Fibroblast of upper back skin (primary cell): ENCODE measurements around the gene SLC25A25.
"Not testable (repeated sequence)": the region's sequence is repeated elsewhere in the genome, so short reads cannot be mapped to it uniquely, and the experiment has no call there.

ENCODE experiments used
- DNase-seq: peaks from one replicate; pipeline ENCODE4 v3.0.0-alpha.2; 2013

The SLC25A25 gene

DNA sequence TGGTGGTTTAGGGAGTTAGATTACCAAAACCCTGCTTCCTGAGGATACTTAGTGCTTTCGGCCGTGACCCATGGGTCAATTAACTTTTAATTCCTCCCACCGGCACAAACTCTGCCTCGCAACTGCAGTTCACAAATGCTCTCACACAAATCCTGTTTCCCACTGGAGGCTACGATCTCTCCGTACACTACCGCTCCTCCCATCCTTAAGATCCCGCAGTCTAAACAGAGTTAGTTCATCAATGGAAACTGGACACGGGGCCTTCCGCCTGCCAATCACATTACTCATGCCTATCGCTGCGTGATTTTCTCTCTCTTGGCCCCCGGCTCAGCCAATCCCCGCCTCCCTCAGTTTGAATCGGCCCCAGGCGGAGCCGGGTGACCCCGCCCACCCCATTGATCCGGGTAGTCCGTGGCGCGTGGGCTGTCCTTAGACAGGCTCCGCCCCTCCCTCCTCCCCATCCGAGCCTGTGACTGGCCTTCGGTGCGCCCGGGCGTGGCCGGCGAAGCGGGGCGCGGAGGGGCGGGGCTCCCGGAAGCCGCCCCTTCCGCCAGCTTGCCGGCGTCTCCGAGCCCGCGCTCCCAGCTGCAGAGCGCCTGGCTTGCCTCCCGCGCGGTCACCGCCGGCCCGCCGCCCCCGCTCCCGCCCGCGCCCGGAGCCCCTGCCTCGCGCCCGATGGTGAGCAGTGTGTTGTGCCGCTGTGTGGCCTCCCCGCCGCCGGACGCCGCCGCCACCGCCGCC lies at the start of gene SLC25A25:
Gene SLC25A25, plus strand, starts transcription at position 588 of the 741 bp plus-strand sequence. Its CDS starts 88 bp downstream, at position 676.
- peak; percentile 99 for DNase-seq

DNA sequence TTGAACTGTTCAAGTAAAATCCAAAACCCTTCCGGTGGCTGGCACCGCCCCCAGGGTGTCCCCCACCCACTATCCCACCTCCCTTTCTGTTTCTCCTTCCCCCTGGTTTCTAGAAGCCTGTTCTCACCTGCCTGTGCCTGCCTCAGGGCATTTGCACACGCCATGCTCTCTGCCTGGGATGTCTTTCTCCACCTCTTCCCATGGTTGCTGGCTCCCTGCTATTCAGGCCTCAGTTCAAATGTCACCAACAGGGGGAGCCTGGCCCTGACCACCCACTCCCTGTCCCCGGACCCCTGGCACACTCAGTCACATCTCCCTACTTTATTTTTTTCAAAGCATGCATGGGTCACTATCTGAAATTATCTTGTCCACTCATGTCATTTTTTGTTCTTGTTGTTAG lies 47.3 kb upstream of the SLC25A25 start:
- DNase-seq: no peak

DNA sequence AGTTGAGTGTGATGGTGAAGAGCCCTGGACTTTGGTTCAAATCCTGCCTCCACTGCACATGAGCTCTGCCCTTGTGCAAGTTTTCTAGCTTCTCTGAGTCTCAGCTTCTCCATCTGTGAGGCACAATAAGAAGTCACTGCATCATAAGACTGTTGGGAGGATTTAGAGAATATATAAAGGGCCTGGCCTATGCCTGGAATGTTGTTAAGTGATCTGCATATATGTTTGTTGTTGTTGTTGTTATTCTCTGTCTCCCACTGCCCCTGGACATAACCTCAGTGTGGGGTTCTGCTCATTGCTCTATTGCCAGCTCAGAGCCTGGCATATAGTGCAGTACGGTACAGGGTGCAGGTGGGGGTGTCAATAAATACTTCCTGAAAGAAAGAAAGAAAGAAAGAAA lies 46.9 kb upstream of the SLC25A25 start:
- no peak for DNase-seq

DNA sequence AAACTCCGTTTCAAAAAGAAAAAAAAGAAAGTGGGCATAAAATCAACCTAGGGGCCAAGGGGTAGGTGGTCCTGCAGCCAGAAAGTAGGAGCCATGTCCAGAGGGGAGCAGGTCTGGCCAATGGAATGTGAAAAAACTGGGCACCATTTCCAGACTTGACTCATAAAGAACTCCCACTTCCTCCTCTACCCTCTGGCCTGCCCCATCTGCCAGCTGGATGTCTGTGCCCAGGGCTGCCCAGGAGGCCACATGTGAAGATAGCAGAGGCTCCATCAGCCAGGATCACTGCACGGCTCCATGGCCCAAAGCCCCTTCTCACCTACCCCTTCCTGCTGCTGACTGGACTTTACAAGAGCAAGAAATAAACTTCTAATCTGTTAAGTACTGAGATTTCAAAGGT lies 45.1 kb upstream of the SLC25A25 start:
- no peak for DNase-seq

DNA sequence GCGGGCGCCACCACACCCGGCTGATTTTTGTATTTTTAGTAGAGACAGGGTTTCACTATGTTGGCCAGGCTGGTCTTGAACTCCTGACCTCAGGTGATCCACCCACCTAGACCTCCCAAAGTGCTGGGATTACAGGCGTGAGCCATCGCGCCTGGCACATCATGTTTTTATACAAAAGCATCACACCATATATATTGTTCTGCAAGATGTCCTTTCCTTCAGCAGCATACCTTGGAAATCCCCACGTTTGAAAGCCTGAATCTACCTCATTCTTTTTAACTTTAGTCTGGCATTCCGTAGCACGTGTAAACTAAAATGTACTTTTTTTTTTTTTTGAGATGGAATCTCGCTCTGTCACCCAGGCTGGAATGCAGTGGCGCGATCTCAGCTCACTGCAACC lies 44.4 kb upstream of the SLC25A25 start:
- DNase-seq: not testable (repeated sequence)

DNA sequence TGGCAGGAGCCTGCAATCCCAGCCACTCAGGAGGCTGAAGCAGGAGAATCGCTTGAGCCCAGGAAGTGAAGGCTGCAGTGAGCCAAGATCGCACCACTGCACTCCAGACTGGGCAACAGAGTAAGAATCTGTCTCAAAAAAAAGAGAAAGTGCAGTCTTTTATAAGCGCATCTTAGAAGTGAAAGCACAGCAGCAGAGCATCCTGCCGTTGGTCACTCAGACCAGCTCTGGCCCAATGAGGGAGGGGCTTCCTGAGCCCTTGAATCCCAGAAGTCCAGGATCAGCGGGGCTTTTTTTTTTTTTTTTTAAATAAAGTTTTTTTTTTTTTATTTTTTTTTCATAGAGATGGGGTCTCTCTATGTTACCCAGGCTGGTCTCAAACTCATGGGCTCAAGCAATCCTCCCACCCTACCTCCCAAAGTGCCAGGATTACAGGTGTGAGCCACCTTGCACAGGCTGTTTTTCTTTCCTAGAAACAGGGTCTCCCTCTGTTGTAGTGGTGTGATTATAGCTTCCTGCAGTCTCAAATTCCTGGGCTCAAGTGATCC lies 43.2 kb upstream of the SLC25A25 start:
- DNase-seq: no peak

DNA sequence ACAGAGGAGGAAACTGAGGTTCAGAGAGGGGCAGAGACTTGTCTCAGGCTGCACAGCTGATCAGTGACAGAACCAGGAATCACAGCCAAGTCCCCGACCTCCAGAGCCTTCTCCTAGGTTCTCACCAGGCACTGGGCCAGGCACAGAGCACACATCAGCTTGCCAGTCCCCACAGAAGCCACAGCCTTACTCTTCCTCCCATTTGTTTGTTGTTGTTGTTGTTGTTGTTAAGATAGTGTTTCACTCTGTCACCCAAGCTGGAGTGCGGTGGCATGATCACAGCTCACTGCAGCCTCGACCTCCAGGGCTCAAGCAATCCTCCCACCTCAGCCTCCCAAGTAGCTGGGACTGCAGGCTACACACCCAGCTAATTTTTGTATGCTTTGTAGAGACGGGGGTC lies 42.3 kb upstream of the SLC25A25 start:
- no peak for DNase-seq

DNA sequence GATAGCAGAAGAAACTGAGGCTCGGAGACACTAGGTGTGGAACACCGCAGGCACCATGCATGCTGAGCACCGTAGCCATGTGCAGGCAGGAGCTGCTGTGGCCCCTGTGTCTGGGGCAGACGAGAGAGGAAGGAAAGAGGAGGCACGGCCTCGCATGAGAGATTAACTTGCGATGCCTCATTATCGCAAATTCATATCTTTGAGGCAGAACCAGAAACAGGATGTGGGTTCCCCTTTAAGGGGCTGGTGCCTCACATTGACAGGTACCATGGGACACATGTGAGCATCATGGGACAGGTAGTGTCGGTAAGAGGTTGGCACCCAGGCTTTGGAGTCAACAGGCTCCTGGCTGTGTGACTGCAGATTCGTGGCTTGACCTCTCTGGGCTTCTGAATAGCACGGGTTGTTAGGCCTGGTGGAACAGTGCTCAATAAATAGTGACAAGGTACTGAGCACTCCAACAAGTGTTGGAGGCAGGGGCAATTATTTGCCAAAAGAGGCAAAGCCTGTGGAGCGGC lies 41.7 kb upstream of the SLC25A25 start:
- no peak for DNase-seq

DNA sequence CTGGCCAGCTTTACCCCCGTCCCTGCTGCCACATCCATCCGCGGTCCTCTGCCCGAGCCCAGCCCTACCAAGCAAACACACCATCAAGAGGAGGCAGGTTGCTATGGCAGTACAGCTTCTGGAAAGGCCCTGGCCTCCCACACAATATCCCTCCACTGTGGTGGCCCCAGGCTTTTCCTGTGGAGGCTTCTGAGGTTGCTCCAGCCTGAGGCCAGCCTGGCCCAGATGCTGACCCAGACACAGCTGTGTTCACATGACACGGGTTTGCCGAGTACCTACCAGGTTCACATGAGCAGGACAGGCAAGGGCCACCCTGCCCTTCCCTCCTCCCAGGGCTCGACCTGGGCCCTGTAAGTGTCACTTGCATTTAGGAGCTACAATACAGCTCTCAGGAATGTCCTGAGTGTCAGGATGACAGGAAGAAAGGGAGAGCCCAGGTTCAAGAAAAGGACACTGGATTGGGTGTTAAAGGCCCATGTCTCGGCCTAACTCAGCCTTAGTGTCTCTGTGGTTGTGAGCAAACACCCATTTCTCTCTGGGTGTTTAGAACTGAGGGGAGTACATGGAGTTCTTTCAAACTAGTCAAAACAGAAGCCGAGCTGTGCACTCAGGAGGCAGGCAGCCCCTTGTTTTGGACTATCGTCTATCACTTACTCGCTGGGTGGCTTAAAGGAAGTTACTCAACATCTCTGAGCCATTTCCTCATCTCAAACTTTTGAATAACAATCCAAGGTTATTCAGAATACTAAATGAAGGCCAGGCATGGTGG lies 41.1 kb upstream of the SLC25A25 start:
- DNase-seq: no peak

DNA sequence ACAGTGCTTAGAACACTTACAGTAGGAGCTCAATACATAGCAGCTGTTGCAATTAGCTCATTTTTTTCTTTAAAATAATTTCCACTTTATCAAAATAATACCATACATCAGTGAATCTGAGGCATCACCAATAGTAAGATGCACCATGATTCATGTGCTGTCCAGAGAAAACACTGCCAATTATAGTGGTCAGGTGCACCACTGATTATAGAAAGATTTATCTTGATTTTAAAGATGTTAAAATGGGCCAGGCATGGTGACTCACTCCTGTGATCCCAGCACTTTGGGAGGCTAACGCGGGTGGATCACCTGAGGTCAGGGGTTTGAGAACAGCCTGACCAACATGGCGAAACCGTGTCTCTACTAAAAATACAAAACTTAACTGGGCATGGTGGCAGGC lies 40.3 kb upstream of the SLC25A25 start:
- DNase-seq: no peak

DNA sequence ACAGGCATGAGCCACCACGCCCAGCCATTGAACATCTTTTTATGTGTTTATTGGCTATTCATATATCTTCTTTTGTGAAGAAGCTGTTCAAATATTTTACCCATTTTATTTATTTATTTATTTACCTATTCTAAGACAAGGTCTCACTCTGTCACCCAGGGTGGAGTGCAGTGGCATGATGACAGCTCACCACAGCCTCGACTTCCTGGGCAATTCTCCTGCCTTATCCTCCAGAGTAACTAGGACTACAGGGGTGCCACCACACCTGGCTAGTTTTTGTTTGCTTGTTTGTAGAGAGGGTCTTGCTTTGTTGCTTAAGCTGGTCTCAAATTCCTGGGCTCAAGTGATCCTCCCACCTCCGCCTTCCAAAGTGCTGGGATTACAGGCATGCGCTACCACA lies 34.4 kb upstream of the SLC25A25 start:
- no peak for DNase-seq

DNA sequence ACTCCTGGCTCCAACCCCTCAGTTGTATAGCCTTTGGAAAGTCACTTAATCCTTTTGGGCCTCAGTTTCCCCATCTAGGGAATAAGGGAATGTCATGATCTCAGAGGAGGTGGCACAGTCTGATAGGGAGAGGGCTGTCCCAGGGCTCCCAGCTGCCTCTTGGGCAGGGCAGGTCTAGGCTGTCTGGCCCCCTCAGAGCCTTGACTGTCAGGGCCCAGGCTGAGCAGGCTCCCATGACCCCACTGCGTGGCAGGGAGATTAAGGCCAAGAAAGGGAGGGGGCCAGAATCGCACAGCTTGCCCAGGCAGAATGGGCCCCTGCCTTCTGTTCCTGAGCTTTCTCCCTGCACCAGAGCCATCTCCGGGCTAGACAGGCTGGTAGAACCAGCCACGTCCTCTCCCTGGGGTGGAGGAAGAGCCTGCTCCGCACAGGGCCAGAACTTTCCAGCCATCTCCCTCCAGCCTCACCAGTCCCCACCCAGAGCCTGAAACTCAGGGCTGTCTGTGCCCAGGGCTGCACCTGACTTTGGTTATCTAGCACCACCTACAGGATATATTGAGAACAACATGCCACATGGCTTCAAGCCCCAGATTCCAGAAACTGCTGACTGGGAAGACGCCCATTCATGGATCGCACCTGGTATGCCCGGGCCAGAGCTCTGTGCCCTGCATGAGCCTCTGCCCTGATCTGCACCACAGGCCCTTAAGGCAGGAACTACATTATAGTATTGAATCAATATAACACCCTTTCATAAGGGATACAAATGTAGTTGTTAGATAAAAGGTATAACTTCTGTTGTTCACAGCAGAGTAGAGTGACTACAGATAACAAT lies 33.0 kb upstream of the SLC25A25 start:
- DNase-seq: peak; percentile 81

DNA sequence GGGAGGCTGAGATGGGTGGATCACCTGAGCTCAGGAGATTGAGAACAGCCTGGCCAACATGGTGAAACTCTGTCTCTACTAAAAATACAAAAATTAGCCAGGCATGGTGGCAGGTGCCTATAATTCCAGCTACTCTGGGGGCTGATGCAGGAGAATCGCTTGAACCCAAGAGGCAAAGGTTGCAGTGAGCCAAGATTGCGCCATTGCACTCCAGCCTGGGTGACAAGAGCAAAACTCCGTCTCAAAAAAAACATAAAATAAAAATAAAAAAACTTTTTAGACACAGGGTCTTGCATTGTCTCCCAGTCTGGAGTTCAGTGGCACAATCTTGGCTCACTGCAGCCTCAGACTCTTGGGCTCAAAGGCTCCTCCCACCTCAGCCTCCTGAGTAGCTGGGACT lies 31.5 kb upstream of the SLC25A25 start:
- DNase-seq: not testable (repeated sequence)

DNA sequence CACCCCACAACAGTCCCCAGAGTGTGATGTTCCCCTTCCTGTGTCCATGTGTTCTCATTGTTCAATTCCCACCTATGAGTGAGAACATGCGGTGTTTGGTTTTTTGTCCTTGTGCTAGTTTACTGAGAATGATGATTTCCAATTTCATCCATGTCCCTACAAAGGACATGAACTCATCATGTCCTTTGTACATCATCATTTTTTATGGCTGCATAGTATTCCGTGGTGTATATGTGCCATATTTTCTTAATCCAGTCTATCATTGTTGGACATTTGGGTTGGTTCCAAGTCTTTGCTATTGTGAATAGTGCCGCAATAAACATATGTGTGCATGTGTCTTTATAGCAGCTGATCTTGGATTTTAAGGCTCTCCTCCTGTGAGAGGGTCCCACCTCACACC lies 27.2 kb upstream of the SLC25A25 start:
- not testable (repeated sequence) for DNase-seq

DNA sequence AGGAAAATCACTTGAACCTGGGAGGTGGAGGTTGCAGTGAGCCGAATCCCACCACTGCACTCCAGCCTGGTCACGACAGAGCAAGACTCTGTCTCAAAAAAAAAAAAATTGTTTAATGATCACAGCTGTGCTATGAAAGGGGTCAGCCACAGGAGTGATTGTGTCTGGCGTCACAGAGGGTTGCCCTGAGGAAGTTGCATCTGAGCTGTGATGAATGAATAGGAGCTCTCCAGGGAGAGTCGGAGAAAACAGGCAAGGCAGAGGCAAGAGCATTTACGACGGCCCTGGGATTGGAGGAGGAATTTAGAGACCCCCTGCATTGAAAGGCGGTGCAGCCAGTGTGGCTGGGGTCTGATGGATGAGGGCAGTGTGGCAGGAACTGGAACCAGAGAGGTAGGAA lies 26.0 kb upstream of the SLC25A25 start:
- no peak for DNase-seq

DNA sequence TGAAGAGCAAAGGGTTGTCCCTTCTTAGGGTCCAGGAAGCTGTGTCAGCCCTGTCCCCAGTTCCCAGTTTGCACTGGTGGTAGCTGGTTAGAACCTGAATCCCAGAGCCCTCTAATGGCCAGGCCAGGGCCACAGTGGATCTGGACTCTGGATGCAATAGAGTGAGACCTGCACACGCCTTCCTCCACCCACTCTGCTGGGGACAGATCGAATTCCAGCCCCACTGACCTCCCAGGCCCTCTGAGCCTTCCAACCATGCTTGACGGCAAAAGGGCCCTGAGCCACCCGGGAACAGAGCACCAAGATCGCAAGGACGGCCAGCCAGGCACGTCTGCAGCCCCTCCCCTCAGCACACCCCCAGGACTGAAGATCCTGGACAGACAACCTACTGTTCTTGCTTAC lies 24.6 kb upstream of the SLC25A25 start:
- no peak for DNase-seq

DNA sequence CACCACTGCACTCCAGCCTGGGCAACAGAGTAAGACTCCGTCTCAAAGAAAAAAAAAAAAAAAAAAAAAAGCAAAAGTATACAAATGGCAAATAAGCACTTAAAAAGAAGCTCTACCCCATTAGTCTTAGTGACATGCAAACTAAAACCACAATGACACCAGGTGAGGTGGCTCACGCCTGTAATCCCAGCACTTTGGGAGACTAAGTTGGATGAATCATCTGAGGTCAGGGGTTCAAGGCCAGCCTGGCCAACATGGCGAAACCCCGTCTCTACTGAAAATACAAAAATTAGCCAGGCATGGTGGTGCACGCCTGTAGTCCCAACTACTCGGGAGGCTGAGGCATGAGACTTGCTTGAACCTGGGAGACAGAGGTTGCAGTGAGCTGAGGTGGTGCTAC lies 22.6 kb upstream of the SLC25A25 start:
- not testable (repeated sequence) for DNase-seq

DNA sequence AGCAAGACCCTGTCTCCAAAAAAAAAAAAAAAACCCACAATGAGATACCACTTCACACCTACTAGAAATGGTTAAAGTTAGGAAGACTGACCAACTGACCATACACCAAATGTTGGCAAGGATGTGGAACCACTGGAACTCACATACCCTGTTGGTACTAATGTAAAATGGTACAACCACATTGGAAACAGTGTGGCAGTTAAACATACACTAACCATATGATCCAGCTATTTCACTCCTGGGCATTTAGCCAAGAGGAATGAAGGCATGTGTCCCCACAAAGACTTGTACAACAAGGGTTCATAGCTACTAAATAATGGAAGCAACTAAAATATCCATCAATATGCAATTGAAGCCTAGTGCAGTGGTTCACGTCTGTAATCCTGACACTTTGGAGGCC lies 22.2 kb upstream of the SLC25A25 start:
- peak; percentile 50 for DNase-seq

DNA sequence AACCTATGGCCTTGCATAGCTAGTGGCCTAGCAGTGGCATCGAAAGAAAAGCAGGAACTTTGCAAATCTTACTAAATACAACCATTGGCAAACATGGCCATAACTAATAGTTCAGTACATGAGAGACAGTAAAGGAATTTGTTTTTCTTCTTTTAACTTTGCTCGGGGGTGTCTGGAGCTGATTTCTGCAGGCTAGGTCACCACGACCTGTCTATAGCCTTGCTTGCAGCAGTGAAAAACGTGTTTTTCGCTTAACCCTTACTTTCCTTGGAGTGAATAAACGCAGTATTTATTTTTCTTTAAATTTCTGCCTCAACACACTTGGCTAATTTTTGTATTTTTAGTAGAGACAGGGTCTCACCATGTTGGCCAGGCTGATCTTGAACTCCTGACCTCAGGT lies 20.8 kb upstream of the SLC25A25 start:
- no peak for DNase-seq

DNA sequence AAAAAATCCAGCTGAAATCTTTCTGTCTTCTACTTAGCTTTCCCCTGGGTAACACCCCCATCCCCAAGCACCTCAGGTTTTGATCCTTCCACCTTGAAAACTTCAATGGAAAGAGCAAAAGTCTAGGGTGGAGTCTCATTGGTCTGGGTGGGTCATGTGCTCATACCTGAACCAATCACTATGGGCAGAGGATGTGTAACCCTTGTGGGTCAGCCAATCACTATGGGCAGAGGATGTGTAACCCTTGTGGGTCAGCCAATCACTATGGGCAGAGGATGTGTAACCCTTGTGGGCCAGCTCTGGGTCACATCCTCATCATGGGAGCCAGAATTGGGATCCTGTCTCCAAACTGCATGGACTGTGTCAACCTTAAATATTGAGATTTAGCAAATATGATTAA lies 19.4 kb upstream of the SLC25A25 start:
- DNase-seq: no peak

DNA sequence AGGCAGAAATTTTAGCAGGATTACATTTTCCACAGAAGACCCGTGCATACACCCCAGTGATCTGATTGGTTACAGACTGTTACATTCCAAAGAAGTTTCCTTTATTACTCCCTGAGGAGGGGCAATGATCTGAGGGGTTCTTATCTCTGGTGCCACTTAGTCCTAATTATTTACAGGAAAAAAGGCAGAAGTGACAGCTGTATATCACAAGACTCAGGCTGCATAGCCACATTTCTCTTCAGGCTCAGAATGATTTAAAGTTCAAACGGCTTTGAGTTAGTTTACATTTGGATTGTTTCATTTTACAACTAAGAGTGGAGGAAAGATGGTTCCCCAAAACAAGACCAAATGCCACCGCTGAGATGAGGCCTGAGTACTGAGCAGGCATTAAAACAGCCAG lies 18.2 kb upstream of the SLC25A25 start:
- DNase-seq: no peak

DNA sequence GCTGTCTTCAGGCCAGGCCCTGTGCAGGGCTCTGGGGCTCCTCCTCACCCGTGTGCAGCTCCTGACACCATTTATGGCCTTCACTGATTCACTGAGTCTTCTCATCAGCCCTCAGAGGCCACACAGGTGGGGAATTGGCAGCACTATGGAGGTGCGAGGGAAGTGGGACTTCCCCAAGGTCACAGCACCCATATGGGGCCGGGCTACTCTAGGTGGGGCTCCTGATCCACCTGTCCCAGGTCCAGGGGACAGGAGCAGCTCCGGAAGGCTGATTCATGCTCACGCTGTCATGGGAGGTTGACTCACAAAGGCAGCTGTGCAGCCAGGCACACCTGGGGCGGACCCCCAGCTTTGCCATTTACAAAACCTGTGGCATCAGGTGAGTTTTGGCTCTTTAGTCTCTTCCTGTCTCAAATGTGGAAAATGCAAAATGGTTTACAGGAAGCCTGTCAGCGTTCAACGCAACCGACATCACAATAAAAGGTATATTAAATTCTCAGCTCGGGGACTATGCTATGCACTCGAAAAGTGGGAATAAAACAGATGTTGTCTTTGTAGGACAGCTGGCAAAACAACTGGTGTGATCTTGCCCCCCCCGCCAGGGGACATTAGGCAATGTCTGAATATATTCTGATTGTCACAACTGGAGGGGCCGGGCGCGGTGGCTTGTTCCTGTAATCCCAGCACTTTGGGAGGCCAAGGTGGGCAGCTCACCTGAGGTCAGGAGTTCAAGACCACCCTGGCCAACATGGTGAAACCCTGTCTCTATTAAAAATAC lies 15.9 kb upstream of the SLC25A25 start:
- DNase-seq: no peak
